Airway epithelial cell (primary cell): ENCODE results near the gene STK35. TPM values are rescaled to one million over a fixed set of nuclear protein-coding genes. Genes with fewer than 3 reads are reported as not detected.

Experiments
- total RNA-seq: library from RNA; depleted of rRNA; stranded (reverse); fragments of >200 nt; gene quantifications from 2 replicates; pipeline ENCODE4 v1.2.3, GENCODE V29; 2015

Gene STK35
- total RNA-seq: 18.3 and 24.8 TPM in 2 replicates

DNA sequence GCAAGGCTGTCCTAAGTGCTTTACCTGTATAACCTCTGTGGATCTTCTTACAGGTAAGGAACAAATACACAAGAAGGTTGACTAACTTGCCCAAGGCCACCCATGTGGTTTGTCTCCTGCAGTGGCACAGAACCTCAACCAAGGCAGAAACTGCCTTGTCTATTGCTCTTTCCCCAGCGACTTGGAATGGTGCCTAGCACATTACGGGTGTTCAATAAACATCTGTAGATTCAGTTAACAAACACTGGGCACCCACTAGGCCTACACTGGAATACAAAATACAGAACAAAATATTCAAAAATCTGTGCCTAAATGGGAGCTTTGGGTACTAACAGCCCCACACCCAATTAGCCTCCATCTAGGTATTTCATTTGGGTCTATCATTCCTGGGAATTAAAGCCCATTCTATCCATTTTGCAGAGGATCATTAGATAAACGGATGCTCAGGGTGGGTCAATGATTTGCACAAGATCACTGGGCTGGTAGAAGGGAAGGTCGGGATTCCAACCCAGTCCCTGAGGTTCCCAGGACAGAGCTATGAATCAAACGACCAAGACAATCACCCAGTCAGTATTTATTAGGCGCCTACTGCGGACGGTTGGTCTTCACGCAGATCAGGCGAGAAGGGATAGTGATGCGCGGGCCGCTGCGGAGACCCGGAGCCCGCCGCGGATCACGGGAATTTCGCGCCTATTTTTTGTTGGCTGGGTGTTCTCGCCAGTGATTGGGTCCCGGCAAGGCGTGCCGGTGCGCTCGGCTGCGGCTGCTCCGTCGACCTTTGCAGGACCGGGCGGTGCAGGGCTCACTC, at the start of gene STK35:
Gene STK35 (plus strand): TSS at position 771 of the 808 bp plus-strand sequence. CDS start 55 bp downstream, outside the sequence.

Other genes starting within 250 kb of the STK35 start
- gene SIRPA, start 206.4 kb upstream of the STK35 start, total RNA-seq: 17.7 and 31.1 TPM in 2 replicates
- gene PDYN, start 107.8 kb upstream of the STK35 start, total RNA-seq: not detected in 2 replicates
- gene TGM3, start 194.2 kb downstream of the STK35 start, total RNA-seq: 0.14 and 0.35 TPM in 2 replicates